MM.1S (cell line): Measurements from ENCODE around the gene RASGRP2.

Experiments
- CTCF ChIP-seq: fragments of 300-600 bp; sonication (generic); IDR thresholded peaks from 2 replicates; pipeline ENCODE4 v1.5.1; 2016; ENCODE audit warnings: antibody characterized with exemption, low read length, mixed read lengths
- EZH2 ChIP-seq: fragments of 300-600 bp; sonication (generic); optimal IDR thresholded peaks from 2 replicates; pipeline ENCODE3; 2017; ENCODE audit warnings: low read depth, mild to moderate bottlenecking, antibody characterized with exemption, low read length, mixed read lengths
- EZH2phosphoT487 ChIP-seq: fragments of 300-600 bp; sonication (generic); IDR thresholded peaks from 2 replicates; pipeline ENCODE4 v1.6.1; 2018; ENCODE audit warnings: antibody characterized with exemption, low read length

- TF ChIP-seq CTCF (no peak), EZH2phosphoT487 (no peak), EZH2 (no peak)
These were observed 9.6 kb upstream of the RASGRP2 start for GRCh38 chr11:64753380-64754123.
